ENCODE measurements around the gene TSNAXIP1. TPM values are rescaled to one million over a fixed set of nuclear protein-coding genes. Genes with fewer than 3 reads are reported as not detected.
A peak's percentile ranks its signal among the peaks of the same experiment; 100 is the strongest.

Gene TSNAXIP1
- total and polyA plus RNA-seq, 10 of the 15 experiments (the other 5 are each of a cell fraction or from before 2014, with no cell fraction given): 0.09 to 0.63 (median 0.37) TPM; not detected in 1

- TF ChIP-seq RELA (IDR thresholded peaks at IDR 0.05; ENCODE audit: borderline replicate concordance, partially characterized antibody) (no peak), HDAC2 (IDR thresholded peaks at IDR 0.05) (no peak), REST (IDR thresholded peaks at IDR 0.05; ENCODE audit: low read depth, low read length) (no peak), JUND (IDR thresholded peaks at IDR 0.05; ENCODE audit: low read depth, low read length) (no peak), GABPA (IDR thresholded peaks at IDR 0.05; ENCODE audit: low read depth) (no peak), PAX8 (IDR thresholded peaks at IDR 0.05) (no peak), SREBF1 (IDR thresholded peaks at IDR 0.05; ENCODE audit: low read length) (no peak), CUX1 (IDR thresholded peaks at IDR 0.05; ENCODE audit: insufficient replicate concordance, low read depth, low read length) (no peak), BCL3 (IDR thresholded peaks at IDR 0.05; ENCODE audit: borderline replicate concordance, insufficient read depth, low read depth, low read length, poor library complexity, severe bottlenecking) (no peak), ATF2 (IDR thresholded peaks at IDR 0.05; ENCODE audit: low read length) (no peak), RUNX3 (IDR thresholded peaks at IDR 0.05; ENCODE audit: low read length) (no peak), USF1 (IDR thresholded peaks at IDR 0.05; ENCODE audit: borderline replicate concordance, extremely low read length, insufficient read depth, low read depth, low read length) (peak; percentile 16), CBFB (IDR thresholded peaks at IDR 0.05; ENCODE audit: low read depth) (no peak), CHD4 (IDR thresholded peaks at IDR 0.05) (no peak), USF2 (IDR thresholded peaks at IDR 0.05; ENCODE audit: borderline replicate concordance, low read depth, low read length) (no peak), TARDBP (IDR thresholded peaks at IDR 0.05; ENCODE audit: borderline replicate concordance) (no peak)
Measured at GRCh38 chr16:67847064-67847861, 40.6 kb downstream of the TSNAXIP1 start, which contains the start of gene CENPT (continued).
